GM18907 (cell line): ENCODE data around the gene APOB.

Experiments
- ATAC-seq: cut with Tn5 transposase; IDR thresholded peaks from one replicate; pipeline ENCODE4 v1.9.1; 2021; ENCODE audit warnings: mild to moderate bottlenecking, moderate library complexity; ENCODE audit not compliant: unreplicated experiment

Gene APOB

DNA sequence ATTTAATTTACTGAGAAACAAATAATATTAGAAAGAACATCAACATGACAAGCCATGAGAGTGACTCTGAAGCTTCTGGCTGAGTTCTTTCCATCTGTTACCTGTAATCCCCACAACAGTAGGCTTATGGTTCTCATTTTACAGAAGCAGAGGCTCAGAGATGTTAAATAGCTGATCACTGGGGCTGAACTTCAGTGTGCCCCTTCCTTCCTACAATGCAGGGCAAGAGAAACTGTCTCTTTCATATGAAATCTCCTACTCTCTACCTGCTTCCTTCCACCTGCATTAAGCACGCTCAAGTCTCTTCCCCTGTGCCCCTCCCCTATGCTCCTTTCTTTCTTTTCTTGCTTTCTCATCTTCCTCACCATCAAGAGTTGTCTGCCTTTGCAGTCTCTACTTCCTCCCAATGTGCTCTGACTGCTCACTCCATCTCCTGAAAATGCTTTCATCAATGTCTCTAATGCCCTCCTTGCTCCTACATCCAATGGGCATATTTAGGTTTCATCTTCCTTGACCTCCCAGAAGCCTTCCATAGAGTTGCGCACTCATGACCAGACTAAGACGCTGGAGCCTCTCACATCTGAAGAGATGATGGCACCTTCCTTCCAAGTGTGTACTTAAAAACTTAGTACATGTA, 23.7 kb downstream of the APOB start:
- no peak for ATAC-seq

DNA sequence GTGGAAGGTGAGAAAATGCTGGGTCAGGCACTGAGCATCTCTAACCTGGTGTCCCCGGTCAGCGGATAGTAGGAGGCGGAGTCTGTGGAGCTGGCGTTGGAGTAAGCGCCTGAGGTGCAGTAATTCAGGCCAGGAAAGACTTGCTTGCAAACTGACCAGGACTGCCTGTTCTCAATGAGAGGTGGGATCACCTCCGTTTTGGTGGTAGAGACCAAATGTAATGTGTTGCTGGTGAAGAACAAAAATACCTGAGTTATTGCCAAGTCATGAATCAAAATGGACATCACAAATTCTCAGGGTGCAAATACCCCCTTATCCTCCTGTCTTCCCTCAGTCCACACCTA, 24.2 kb downstream of the APOB start:
- no peak for ATAC-seq

DNA sequence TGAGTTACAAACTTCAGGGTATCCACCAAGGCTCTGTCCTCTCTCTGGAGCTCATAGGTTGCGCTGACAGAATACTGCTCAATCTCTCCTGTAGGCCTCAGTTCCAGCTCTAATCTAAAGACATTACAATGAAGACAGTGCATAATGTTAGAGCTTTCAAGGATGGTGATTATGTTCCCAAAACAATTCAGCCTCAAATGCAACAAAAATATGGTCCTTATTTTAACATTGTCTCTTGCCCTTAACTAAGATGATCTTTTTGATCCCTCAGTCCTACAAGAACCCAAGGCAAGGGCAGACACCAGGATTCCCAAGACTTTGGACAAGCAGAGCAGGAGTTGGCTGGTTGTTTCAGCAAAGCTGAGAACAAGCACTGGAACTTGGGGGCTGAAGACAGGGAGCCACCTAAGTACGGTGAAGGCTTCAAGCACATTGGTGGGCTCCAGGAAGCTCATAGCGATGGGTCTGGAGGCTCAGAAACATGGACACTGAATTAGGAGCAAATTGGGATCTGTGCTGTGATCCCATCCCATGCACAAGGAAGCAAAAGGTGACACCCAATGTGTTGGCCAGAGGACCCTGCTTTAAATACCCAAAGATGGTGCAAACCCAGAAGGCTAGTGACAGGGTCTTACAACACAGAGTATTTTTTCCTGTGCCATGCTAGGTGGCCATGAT, 24.7 kb downstream of the APOB start:
- ATAC-seq, result no peak

DNA sequence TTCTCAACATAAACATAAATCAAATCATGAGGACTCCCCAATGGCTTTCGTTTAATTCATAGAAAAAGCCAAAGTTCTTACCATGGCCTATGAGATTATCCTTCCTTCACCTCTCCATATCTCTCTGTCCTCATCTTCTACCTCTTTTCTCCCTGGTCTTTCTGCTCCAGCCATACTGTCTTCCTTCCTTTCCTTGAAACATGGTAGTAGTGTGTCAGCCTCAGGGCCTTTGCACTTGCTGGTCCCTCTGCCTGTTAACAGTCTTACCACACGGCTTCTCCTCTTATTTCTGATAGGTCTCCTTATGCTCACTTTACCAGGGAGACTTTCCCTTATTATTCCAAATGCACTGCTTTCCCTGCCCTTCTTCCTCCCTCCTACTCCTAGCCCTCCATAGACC, 25.6 kb downstream of the APOB start:
- ATAC-seq, result no peak

DNA sequence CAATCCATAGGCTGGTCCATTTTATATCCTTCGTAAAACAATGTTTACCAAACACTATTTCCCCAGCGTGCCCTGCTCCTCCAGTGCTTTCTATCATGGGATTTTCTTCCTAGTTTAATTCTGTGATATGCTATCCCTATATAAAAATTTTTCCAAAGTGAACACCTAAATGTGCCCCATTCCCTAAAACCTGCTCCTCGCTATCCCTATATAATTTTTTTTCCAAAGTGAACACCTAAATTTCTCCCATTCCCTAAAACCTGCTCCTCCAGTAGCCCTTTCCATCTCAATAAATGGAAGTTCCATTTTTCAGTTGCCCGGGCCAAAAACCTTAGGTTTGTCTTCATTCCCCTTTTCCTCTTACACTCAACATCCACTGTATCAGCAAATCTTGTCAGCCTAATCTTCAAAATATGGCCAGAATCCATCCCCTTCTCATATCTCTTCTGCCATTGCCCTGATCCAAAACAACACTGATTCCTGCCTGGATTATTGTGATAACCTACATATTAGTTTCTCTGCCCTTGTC, 26.1 kb downstream of the APOB start:
- ATAC-seq, result no peak

DNA sequence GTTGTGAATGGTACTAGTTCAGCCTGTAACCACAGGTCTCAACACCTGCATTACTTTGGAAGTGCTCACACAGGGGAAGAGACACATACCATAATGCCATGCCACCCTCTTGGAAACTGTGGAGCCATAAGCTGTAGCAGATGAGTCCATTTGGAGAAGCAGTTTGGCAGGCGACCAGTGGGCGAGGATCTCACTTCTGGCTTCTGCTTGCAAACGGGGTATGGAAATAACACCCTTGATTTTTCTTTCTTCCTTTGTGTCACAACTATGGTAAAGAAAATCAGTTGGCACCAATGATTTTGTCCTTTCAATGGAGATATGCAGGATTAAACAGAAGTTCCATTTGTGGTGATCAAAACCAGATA, 28.6 kb downstream of the APOB start:
- no peak for ATAC-seq

DNA sequence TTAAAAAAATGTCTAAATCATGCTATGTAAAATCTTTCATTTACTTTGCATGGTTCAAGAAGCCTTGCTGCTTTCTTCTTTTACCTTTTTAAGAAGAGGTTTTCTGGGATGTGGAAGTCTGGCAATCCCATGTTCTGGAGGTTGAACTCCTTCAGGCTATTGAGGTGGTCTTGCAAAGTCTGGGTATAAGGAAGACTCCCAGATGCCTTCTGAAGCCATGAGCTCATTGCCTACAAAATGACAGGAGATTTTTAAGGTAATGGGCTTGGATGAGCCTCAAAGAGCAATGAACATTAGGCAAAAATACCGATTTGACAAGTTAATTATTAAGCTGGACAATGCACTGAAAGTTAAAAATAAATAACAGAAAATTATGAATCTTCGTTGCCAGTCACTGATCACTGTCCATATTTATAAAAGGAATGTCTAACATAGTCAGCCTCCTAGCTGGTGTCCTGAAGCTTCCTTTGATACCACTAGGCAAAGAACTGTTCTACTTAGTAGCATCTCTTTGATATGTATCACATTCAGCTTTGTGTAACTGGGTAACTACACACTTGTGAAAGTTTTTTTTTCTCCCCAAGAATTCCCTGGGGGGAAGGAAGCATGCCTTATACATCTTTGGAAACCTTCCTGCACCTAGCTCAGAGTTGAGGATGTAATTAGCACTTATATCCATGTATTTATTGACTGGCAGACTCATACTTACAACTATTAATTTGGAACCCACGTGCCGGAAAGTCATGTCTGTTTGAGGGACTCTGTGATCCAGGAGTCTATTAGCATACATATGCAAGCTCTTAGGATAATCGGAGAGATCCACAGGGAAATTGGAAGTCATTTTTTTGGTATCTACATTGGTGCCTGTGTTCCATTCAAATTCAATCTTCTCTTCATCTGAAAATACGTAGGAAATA, 29.3 kb downstream of the APOB start:
- ATAC-seq, result no peak

DNA sequence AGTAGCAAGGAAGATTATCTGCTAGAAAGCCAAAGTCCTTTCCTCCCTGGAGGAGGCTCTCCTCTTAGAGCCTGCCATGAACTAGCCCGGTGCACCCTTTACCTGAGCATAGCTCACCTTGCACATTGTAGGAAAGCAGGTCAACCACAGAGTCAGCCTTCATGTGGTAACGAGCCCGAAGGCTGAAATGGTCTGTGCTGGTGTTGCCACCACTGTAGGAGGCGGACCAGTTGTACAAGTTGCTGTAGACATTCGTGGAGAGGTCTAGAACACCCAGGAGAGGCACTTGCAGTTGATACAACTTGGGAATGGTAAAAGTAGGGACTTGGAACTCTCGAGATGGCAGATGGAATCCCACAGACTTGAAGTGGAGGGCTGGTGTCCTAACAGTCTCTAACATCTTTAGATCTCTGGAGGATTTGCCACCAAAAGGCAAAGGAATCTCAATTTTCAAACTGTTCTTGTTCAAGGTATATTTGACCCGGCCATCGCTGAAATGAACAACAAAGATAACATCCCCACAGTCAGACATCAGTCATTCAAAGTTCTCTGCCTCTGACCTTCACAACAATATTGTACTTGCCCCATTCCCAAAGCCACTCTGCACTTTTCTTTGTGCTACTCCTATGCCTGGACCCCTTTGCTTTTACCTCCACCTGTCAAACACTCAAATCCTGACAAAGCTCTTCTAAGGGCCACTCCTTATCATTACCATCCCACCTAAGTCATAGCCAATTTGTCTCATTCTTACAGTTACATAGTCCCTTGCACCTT, 30.6 kb downstream of the APOB start:
- no peak for ATAC-seq

DNA sequence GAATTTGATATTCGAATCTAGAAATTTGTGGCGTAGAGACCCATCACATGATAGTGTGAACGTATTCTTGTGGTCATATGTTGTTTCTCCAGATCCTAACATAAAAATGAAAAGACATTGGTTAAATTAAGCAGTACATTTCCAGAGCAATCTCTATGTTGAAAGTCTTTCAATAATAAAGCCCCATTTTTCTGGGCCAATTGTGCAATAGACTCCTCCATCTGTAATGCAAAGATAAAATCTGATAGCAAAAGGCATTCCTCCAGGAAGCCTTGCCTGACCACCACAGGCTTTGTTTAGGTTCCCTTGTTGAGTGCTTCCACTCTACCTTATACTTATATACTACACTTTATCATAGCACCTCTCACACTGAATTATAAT, 31.3 kb downstream of the APOB start:
- no peak for ATAC-seq

DNA sequence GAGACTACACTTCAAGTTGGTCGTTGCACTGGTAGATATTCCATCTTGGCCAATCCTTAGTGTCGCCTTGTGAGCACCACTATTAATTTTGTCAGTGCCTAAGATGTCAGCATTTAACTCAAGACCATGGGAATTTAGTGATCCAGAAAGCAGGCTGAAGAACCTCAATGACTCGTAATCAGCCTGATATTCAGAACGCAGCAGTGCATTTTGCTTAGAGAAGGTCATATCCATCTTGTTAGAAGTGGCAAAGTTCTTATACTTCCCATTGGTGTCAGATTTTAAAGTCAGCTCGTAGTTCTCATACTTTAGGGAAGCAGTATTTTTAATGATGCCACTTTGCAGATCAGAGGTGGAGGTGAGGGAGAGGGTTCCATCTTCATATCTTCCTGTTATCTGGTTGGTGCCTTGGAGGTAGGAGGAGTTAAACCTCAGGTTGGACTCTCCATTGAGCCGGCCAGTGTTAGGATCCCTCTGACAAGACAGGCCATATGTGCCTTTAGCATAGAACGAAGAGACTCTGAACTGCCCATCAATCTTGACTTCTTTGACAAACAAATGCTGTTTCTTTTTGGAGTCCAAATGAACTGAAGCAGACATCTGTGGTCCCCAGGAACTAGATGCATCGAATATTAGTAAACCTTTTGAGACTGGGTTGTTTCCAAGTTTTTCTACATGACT, 31.9 kb downstream of the APOB start:
- no peak for ATAC-seq

DNA sequence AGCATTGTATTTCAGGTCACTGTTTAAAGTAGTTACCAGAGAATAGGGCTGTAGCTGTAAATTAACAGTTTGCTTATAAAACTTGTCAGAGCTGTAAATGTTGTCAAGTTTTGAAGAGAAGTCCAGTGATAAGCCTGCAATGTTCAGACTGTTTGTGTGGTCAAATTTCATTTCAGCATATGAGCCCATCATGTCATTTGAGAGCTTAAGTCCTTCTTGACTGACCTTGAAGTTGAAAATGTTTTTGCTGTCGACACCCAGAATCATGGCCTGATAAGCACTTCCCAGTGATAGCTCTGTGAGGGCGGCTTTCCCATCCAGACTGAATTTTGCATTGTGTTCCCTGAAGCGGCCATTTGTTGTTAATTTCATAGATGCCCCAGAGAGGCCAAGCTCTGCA, 32.4 kb downstream of the APOB start:
- ATAC-seq, result no peak

DNA sequence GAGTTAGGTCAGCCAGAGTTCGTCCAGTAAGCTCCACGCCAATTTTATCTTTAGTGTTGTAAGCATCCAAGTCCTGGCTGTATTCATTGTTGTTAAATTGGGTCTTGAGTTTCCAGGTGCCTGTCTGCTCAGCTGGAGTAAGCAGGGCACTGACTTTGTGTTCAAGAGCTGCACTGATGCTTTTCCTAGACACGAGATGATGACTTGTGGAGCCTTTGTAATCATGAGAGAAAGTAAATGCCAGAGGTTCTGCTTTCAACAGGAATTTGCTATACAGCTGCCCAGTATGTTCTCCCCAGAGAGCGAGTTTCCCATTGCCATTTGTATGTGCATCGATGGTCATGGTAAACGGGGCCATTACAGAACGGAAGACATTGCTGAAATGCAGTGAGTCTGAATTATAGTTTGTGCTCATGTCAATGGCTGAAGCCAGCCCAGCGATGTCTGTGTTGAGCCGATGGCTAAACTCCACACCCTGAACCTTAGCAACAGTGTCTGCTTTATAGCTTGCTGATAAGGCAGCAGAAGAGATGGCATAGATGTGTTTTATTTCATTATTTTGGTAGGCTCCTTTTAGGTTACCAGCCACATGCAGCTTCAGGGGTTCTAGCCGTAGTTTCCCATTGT, 32.9 kb downstream of the APOB start:
- ATAC-seq, result no peak

DNA sequence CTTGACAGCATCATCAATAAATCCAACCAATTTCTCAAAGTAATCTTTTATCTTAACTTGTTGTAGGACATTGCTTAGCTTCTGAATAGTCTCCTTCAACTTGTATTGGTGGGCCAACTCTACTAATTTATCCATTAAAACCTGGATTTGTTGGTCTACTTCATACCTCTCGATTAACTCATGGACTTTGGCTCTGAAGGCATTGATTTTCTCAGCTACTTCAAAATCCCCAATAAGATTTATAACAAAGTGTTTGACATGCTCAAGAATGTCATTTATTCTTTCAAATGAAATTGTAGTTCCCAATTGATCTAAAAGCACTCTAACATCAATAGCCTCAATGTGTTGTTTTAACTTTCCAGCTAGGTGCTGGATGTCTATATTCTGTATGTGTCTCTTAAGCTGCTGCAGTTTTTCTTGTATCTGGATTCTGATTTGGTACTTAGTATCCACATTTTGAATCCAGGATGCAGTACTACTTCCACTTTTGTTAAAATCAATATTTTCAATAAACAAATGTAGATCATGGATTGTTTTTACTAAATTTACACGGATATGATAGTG, 34.1 kb downstream of the APOB start:
- ATAC-seq, result no peak

DNA sequence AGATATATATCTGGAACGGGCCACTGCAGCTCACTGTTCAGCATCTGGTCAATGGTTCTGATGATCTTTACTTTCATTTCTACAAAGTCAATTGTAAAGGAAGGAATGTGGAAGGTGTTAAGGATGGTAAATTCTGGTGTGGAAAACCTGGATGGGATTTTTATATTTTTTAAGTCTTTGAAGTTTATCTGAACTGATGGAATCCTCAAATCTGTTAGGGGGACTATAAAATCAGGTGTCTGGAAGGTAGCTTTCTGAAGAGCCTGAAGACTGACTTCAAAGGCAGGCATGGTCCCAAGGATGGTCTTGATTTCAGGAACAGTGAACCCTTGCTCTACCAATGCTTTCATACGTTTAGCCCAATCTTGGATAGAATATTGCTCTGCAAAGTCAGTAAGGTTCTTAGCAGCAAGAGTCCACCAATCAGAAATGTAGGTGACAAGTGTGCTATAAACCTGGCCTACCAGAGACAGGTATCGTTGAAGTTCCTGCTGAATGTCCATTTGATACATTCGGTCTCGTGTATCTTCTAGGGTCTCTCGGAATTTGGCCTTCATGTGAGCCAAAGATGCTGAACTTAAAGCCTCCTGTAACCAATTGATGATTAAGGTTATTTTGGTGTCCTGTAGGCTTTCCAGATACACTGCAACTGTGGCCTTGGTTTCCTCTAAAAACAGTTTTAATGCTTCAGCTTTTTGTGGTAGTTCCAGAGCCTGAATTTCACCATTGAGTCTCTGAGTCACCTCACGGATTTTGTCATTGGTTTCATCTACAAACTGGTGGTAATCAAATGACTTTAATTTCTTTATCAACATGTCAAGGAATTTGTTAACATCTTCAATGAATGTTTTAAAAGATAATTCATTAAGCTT, 34.8 kb downstream of the APOB start:
- no peak for ATAC-seq

DNA sequence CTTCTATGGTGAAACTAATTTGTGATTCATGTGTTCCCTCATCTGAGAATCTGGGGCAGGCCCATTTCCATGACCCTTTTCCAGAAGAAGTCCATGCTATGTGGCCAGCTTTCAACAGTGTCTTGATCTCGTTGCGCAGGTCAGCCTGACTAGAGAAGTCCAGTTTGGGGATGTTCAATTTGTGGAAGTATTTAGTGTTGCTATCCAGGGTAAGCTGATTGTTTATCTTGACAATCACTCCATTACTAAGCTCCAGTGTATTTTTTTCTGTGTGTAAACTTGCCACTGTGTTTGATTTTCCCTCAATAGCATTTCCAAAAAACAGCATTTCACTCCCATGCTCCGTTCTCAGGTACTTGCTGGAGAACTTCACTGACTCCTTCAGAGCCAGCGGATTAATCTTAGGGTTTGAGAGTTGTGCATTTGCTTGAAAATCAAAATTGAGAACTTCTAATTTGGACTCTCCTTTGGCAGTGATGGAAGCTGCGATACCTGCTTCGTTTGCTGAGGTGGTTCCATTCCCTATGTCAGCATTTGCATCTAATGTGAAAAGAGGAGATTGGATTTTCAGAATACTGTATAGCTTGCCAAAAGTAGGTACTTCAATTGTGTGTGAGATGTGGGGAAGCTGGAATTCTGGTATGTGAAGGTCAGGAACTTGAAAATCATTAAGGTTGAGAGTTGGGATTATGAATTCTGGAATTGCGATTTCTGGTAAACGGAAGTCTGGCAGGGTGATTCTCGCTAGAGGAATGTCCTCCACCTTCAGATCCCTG, 35.7 kb downstream of the APOB start:
- ATAC-seq, result no peak

DNA sequence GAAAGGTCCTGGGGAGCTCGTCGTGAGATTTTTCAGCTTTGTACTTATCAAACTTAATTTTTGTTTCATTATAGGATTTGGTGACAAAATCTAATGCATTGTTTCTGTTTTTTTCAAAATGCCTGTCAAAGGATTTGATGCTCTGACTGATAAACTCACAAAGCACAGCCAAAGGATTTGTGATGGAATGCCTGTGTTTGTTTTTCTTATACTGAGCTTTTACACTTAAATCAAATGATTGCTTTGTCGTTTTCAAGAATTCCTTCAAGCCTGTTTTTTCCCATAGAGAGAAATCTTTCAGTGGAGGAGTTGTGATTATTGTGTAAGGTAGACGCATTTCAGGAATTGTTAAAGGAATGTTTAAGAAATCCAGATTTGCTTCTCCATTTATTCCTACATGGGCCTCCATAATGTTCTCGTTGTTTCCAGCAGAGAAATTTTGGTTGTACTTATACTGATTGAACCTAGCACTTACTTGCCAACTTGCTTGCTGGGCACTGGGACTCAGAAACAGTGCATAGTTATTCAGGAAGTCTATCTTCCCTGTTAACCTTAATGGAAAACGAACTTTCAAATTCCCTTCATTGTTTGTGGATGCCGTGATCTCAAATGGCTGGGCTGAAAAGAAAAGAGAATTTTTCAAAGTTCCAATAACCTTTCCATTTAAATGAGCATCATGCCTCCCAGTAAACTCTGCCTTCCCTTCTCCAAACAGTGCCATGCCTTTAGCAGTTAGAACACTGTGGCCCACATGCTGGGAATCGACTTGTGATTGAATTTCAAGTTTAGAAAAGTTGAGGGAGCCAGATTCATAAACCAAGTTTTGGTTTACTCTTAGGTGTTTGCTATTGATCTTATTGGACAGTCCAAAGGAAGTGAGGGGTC, 36.5 kb downstream of the APOB start:
- ATAC-seq, result no peak
